Upper lobe of left lung (tissue), 6 donors: ENCODE data around the gene ASB3. TPM values are rescaled to one million over a fixed set of nuclear protein-coding genes. Genes with fewer than 3 reads are reported as not detected.
A peak's percentile ranks its signal among the peaks of the same experiment; 100 is the strongest.

Experiments used
- ATAC-seq, 2 donors: fragments of 200-7000 bp; cut with Tn5 transposase; one replicate each; pipeline ENCODE4 v1.9.1; 2022; ENCODE audit warnings: mild to moderate bottlenecking in 2 of 2, moderate library complexity in 2 of 2; ENCODE audit not compliant: low FRiP score in 2 of 2
- DNase-seq, 2 donors: peaks; one replicate each; pipeline ENCODE4 v3.0.0-alpha.2; 2019 to 2020
- H3K27ac ChIP-seq, 4 donors: fragments of 200-600 bp; sonication (generic); one replicate each; pipeline ENCODE4 v1.5.1; 2016 to 2019
- H3K27me3 ChIP-seq, 4 donors: fragments of 200-600 bp; sonication (generic); one replicate each; pipeline ENCODE4 v1.5.1; 2017 to 2019
- H3K36me3 ChIP-seq, 4 donors: fragments of 200-600 bp; sonication (generic); one replicate each; pipeline ENCODE4 v1.5.1; 2016 to 2019
- H3K4me1 ChIP-seq, 4 donors: fragments of 200-600 bp; sonication (generic); one replicate each; pipeline ENCODE4 v1.5.1; 2018 to 2019
- H3K4me3 ChIP-seq, 4 donors: fragments of 200-600 bp; sonication (generic); one replicate each; pipeline ENCODE4 v1.5.1; 2017 to 2019; ENCODE audit warnings: mild to moderate bottlenecking in 2 of 4, moderate library complexity in 1 of 4
- H3K9me3 ChIP-seq, 4 donors: fragments of 200-600 bp; sonication (generic); one replicate each; pipeline ENCODE4 v1.5.1; 2018 to 2019
- CTCF ChIP-seq, 6 experiments: fragments of 450-650 bp in 4 of 6; fragments of 200-600 bp in 2 of 6; sonication (generic) in 2 of 6; IDR thresholded peaks; one replicate each; pipeline ENCODE4 v1.5.1; 2016 to 2019; ENCODE audit warnings: antibody characterized with exemption in 6 of 6
- EP300 ChIP-seq, 4 donors: sonication (generic); formaldehyde crosslinking; IDR thresholded peaks; one replicate each; pipeline ENCODE4 v1.5.1; 2017; ENCODE audit warnings: antibody characterized with exemption in 4 of 4, control low read depth in 2 of 4
- POLR2A ChIP-seq, 4 donors: fragments of 450-650 bp; IDR thresholded peaks; one replicate each; pipeline ENCODE4 v1.5.1; 2016 to 2017; ENCODE audit warnings: antibody characterized with exemption in 4 of 4, mild to moderate bottlenecking in 2 of 4
- POLR2AphosphoS5 ChIP-seq, 2 donors: sonication (generic); formaldehyde crosslinking; IDR thresholded peaks; one replicate each; pipeline ENCODE4 v1.5.1; 2017; ENCODE audit warnings: antibody characterized with exemption in 2 of 2
- WGBS, 2 donors: methylation state at CpG; one replicate each; pipeline ENCODE4 v1.1.5; 2017 to 2018; 5-methylcytosine and 5-hydroxymethylcytosine counted together
- total RNA-seq, 6 donors: library from RNA; depleted of rRNA in 4 of 6; stranded (reverse); fragments of >200 nt in 4 of 6; gene quantifications; one replicate each; pipeline versions ENCODE4 v1.1.0 to v1.2.1, GENCODE V29; 2016 to 2021
- donor health status: DM: no; HTN: no; CAD: no; lungs with moderate emphysema.
- donor health status: DM: no; HTN: yes; CAD: no; lungs with severe emphysema.

The ASB3 gene
- total RNA-seq, 6 donors from 2014 or later, result 16.4 to 54.2 (median 25.2) TPM

DNA sequence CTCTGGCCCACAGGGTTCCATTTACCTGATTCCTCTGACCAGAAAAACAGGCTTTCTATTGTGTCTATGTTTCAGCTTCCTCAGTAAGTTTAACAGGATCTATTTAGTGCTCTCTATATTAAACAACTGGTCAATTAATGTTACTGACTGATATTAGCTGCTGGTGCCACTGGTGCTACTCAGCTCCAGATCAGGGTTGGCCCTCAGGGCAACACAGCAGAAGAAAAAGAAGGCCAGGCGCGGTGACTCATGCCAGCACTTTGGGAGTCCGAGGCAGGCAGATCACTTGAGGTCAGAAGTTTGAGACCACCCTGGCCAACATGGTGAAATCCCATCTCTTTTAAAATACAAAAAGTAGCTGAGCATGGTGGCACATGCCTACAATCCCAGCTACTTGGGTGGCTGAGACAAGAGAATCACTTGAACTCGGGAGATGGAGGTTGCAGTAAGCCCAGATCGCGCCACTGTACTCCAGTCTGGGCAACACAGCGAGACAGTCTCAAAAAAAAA lies 75.4 kb downstream of the ASB3 start:
- ATAC-seq (no peak), DNase-seq (no peak)
- TF ChIP-seq EP300 (IDR thresholded peaks at IDR 0.05), result no peak
- H3K27ac ChIP-seq, result no peak overlapping the region
- no peaks in the 10 kb centered on the region for H3K27me3 ChIP-seq
- no peak overlapping the region for H3K4me3 ChIP-seq
- peaks cover 0 to 11% (median 5%) of the 10 kb centered on the region in 4 donors for H3K9me3 ChIP-seq
- WGBS, 2 donors, result 97 to 98% methylated on average over 7 of the region's 7 CpGs
- peaks cover 9 to 60% (median 24%) of the 10 kb centered on the region in 4 donors for H3K36me3 ChIP-seq
- H3K4me1 ChIP-seq, result no peaks in the 10 kb centered on the region

GRCh38 chr2:53708988-53709387 lies 77.8 kb downstream of the ASB3 start:
- DNase-seq (no peak), ATAC-seq (no peak)
- Histone ChIP-seq H3K27me3 (no peaks in the 10 kb centered on the region), H3K4me3 (no peak overlapping the region), H3K4me1 (no peaks in the 10 kb centered on the region), H3K9me3 (peaks cover 0 to 11% (median 5%) of the 10 kb centered on the region in 4 donors), H3K27ac (no peak overlapping the region), H3K36me3 (peaks cover 9 to 52% (median 24%) of the 10 kb centered on the region in 4 donors)
- TF ChIP-seq POLR2AphosphoS5 (IDR thresholded peaks at IDR 0.05), result no peak

- 98 to 100% methylated on average over 2 of the region's 2 CpGs for WGBS, 2 donors
- no peak overlapping the region for H3K4me3 ChIP-seq
- H3K36me3 ChIP-seq, result peaks cover 0 to 16% (median 7%) of the 10 kb centered on the region in 4 donors
- no peak for TF ChIP-seq EP300 (IDR thresholded peaks at IDR 0.05)
- no peak for TF ChIP-seq POLR2AphosphoS5 (IDR thresholded peaks at IDR 0.05)
- no peak for TF ChIP-seq CTCF (IDR thresholded peaks at IDR 0.05)
- no peak for TF ChIP-seq POLR2A (IDR thresholded peaks at IDR 0.05)
- no peaks in the 10 kb centered on the region for H3K4me1 ChIP-seq
- no peak for ATAC-seq
- DNase-seq, result no peak
- no peaks in the 10 kb centered on the region for H3K27me3 ChIP-seq
- no peak overlapping the region for H3K27ac ChIP-seq
- no peaks in the 10 kb centered on the region for H3K9me3 ChIP-seq
Observed at GRCh38 chr2:53701221-53701620, 85.5 kb downstream of the ASB3 start.

DNA sequence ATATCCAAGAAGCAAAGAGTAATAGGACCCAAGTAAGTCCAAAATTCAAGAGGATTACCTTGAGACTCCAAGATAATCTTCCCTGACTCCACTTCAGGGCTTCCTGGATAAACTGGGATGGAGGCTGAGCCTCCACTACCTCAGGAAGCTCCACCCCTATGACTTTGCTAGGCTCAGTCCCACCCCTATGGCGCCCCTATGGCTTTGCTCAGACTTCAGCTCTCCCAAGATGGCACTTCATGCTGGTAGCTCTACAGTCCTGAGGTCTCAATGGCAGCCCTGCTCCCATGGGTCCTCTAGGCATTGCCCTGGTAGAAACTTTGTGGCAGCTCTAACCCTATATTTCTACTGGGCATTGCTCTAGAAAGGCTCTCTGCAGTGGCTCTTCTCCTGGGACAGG lies 89.1 kb downstream of the ASB3 start:
- 100% methylated on average over 1 of the region's 1 CpG; no CpG with 5 or more reads in 1 of the 2 donors for WGBS, 2 donors
- peak in 1 of 2 donors; percentile 10 for ATAC-seq

GRCh38 chr2:53697092-53697491 lies 89.7 kb downstream of the ASB3 start:
- Histone ChIP-seq H3K4me1 (no peaks in the 10 kb centered on the region), H3K36me3 (peaks cover 0 to 16% (median 7%) of the 10 kb centered on the region in 4 donors), H3K27me3 (no peaks in the 10 kb centered on the region), H3K4me3 (no peak overlapping the region), H3K9me3 (no peaks in the 10 kb centered on the region), H3K27ac (no peak overlapping the region)
- ATAC-seq (no peak), DNase-seq (no peak)
- WGBS, 2 donors, result 94 to 97% methylated on average over 4 of the region's 4 CpGs
- no peak for TF ChIP-seq EP300 (IDR thresholded peaks at IDR 0.05)
- no peak for TF ChIP-seq POLR2A (IDR thresholded peaks at IDR 0.05)
- no peak for TF ChIP-seq POLR2AphosphoS5 (IDR thresholded peaks at IDR 0.05)
- no peak for TF ChIP-seq CTCF (IDR thresholded peaks at IDR 0.05)

More for the DNA sequence above, 89.1 kb downstream of the ASB3 start:
- Histone ChIP-seq H3K4me3 (no peak overlapping the region), H3K27ac (no peak overlapping the region), H3K36me3 (peaks cover 0 to 16% (median 7%) of the 10 kb centered on the region in 4 donors), H3K9me3 (no peaks in the 10 kb centered on the region), H3K27me3 (no peaks in the 10 kb centered on the region), H3K4me1 (no peaks in the 10 kb centered on the region)
- TF ChIP-seq POLR2A (IDR thresholded peaks at IDR 0.05), result no peak
- no peak for TF ChIP-seq POLR2AphosphoS5 (IDR thresholded peaks at IDR 0.05)
- no peak for TF ChIP-seq CTCF (IDR thresholded peaks at IDR 0.05)
- TF ChIP-seq EP300 (IDR thresholded peaks at IDR 0.05), result no peak
- DNase-seq, result no peak

DNA sequence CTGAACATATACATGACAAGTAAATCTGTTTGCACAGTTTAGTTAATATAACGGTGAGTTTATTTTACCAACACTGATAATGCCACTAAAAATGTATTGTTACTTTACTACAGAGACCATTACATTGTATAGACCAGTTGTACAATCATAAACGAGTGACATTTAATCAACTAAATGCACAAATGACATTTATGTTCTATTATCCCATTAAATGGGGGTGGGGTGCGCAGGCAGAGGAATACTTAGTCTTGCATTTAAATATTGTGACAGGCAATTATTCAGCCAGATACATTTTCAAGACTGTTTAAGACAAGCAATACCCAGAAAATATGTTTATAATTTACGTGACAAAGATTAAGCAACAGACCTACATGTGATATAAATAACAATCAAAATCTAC lies 91.2 kb downstream of the ASB3 start:
- H3K27ac ChIP-seq, result no peak overlapping the region
- peaks cover 0 to 27% (median 7%) of the 10 kb centered on the region in 4 donors for H3K36me3 ChIP-seq
- DNase-seq, result no peak
- no peaks in the 10 kb centered on the region for H3K9me3 ChIP-seq
- ATAC-seq, result no peak
- H3K4me3 ChIP-seq, result no peak overlapping the region
- TF ChIP-seq EP300 (IDR thresholded peaks at IDR 0.05) (no peak), POLR2AphosphoS5 (IDR thresholded peaks at IDR 0.05) (no peak), POLR2A (IDR thresholded peaks at IDR 0.05) (no peak), CTCF (IDR thresholded peaks at IDR 0.05) (no peak)
- WGBS, 2 donors, result 93% methylated on average over 4 of the region's 4 CpGs
- no peaks in the 10 kb centered on the region for H3K27me3 ChIP-seq
- no peaks in the 10 kb centered on the region for H3K4me1 ChIP-seq
